GM12892 (cell line): ENCODE results near the gene USP38.

Experiments
- POLR2A ChIP-seq: IDR thresholded peaks from 2 replicates; pipeline ENCODE4 v1.6.1; 2011; ENCODE audit warnings: low read depth, low read length, control low read depth
- POLR2AphosphoS5 ChIP-seq: IDR thresholded peaks from 2 replicates; pipeline ENCODE4 v1.6.1; 2011; ENCODE audit warnings: low read depth, low read length, control low read depth
- TAF1 ChIP-seq: IDR thresholded peaks from 2 replicates; pipeline ENCODE4 v1.6.1; 2011; ENCODE audit warnings: low read depth, mild to moderate bottlenecking, control low read depth, low read length, borderline replicate concordance

- TF ChIP-seq TAF1 (no peak), POLR2AphosphoS5 (no peak), POLR2A (no peak)
Measured at GRCh38 chr4:143253166-143253565, 68.4 kb downstream of the USP38 start.
